ENCODE results near the gene LRRC4.

GRCh38 chr7:128007303-128007680 is 23.9 kb downstream of the LRRC4 start:
- TF ChIP-seq CTCF (IDR thresholded peaks at IDR 0.05; ENCODE audit: insufficient read depth, low read length) (no peak), POLR2AphosphoS5 (IDR thresholded peaks at IDR 0.05; ENCODE audit: low read depth) (no peak)
